Muscle layer of duodenum (tissue), 2 donors: ENCODE results near the gene NMRK1.

Source experiments
- H3K27ac ChIP-seq: one replicate; pipeline ENCODE4 v1.7.0; 2013; ENCODE audit warnings: mild to moderate bottlenecking, low read length
- H3K27me3 ChIP-seq: one replicate; pipeline ENCODE4 v1.7.0; 2013; ENCODE audit warnings: low read depth, mild to moderate bottlenecking, control low read depth, low read length
- H3K36me3 ChIP-seq, 2 donors: one replicate each; pipeline ENCODE4 v1.7.0; 2013; ENCODE audit warnings: low read length in 2 of 2, control low read depth in 1 of 2, mild to moderate bottlenecking in 1 of 2; ENCODE audit not compliant: insufficient read depth in 2 of 2, control insufficient read depth in 1 of 2
- H3K4me1 ChIP-seq, 2 donors: one replicate each; pipeline ENCODE4 v1.7.0; 2013; ENCODE audit warnings: low read length in 2 of 2, mild to moderate bottlenecking in 2 of 2, control low read depth in 1 of 2, moderate library complexity in 1 of 2; ENCODE audit not compliant: insufficient read depth in 2 of 2, control insufficient read depth in 1 of 2
- H3K4me3 ChIP-seq, 2 donors: one replicate each; pipeline ENCODE4 v1.7.0; 2013; ENCODE audit warnings: low read length in 2 of 2, low read depth in 1 of 2, mild to moderate bottlenecking in 1 of 2
- H3K9me3 ChIP-seq, 2 donors: one replicate each; pipeline ENCODE4 v1.7.0; 2013; ENCODE audit warnings: low read length in 2 of 2, control low read depth in 1 of 2, mild to moderate bottlenecking in 1 of 2; ENCODE audit not compliant: control insufficient read depth in 1 of 2
- donor health status: healthy.

The NMRK1 gene

GRCh38 chr9:75087824-75088645, at the start of gene NMRK1, which contains the start of gene OSTF1:
TSS of gene NMRK1 (minus strand) at chr9:75088155. CDS start at chr9:75083115, 5,040 bp downstream.
TSS of gene OSTF1 (plus strand) at chr9:75088514. CDS start at chr9:75088693, 179 bp downstream.
- peak within 1 kb of the TSS; percentile 86 to 88 for H3K4me3 ChIP-seq
- H3K4me1 ChIP-seq = peaks cover 13 to 30% of the 10 kb centered on the region in 2 donors
- H3K27ac ChIP-seq = peak within 1 kb of the TSS; percentile 88
- no peaks in the 10 kb centered on the region for H3K9me3 ChIP-seq
- no peaks in the 10 kb centered on the region for H3K27me3 ChIP-seq
- H3K36me3 ChIP-seq = no peaks in the 10 kb centered on the region

GRCh38 chr9:75134495-75134894, 46.5 kb upstream of the NMRK1 start:
- Histone ChIP-seq H3K36me3 (peaks cover 42 to 46% of the 10 kb centered on the region in 2 donors), H3K27me3 (no peaks in the 10 kb centered on the region), H3K27ac (no peak overlapping the region), H3K9me3 (no peaks in the 10 kb centered on the region), H3K4me1 (no peaks in the 10 kb centered on the region), H3K4me3 (no peak overlapping the region)

GRCh38 chr9:75133396-75133795, 45.4 kb upstream of the NMRK1 start:
- no peaks in the 10 kb centered on the region for H3K27me3 ChIP-seq
- no peaks in the 10 kb centered on the region for H3K4me1 ChIP-seq
- no peak overlapping the region for H3K4me3 ChIP-seq
- H3K36me3 ChIP-seq = peaks cover 39 to 42% of the 10 kb centered on the region in 2 donors
- no peak overlapping the region for H3K27ac ChIP-seq
- H3K9me3 ChIP-seq = no peaks in the 10 kb centered on the region

GRCh38 chr9:75132244-75132643, 44.3 kb upstream of the NMRK1 start:
- H3K4me3 ChIP-seq = no peak overlapping the region
- H3K36me3 ChIP-seq = peaks cover 31 to 34% of the 10 kb centered on the region in 2 donors
- H3K27me3 ChIP-seq = no peaks in the 10 kb centered on the region
- no peaks in the 10 kb centered on the region for H3K9me3 ChIP-seq
- H3K27ac ChIP-seq = no peak overlapping the region
- no peaks in the 10 kb centered on the region for H3K4me1 ChIP-seq

GRCh38 chr9:75131700-75132099, 43.7 kb upstream of the NMRK1 start:
- H3K27me3 ChIP-seq = no peaks in the 10 kb centered on the region
- H3K9me3 ChIP-seq = no peaks in the 10 kb centered on the region
- no peaks in the 10 kb centered on the region for H3K4me1 ChIP-seq
- H3K27ac ChIP-seq = no peak overlapping the region
- H3K4me3 ChIP-seq = no peak overlapping the region
- peaks cover 25 to 29% of the 10 kb centered on the region in 2 donors for H3K36me3 ChIP-seq

- no peak overlapping the region for H3K27ac ChIP-seq
These were observed 42.8 kb upstream of the NMRK1 start for GRCh38 chr9:75130621-75131230.

GRCh38 chr9:75130172-75130571, 42.2 kb upstream of the NMRK1 start:
- Histone ChIP-seq H3K4me3 (no peak overlapping the region), H3K36me3 (peaks cover 16 to 24% of the 10 kb centered on the region in 2 donors), H3K27me3 (no peaks in the 10 kb centered on the region), H3K9me3 (no peaks in the 10 kb centered on the region), H3K27ac (no peak overlapping the region), H3K4me1 (no peaks in the 10 kb centered on the region)

More at GRCh38 chr9:75130621-75131230, 42.8 kb upstream of the NMRK1 start:
- Histone ChIP-seq H3K36me3 (peaks cover 22 to 24% of the 10 kb centered on the region in 2 donors), H3K27me3 (no peaks in the 10 kb centered on the region), H3K4me3 (no peak overlapping the region), H3K4me1 (no peaks in the 10 kb centered on the region), H3K9me3 (no peaks in the 10 kb centered on the region)

GRCh38 chr9:75128535-75128934, 40.6 kb upstream of the NMRK1 start:
- no peak overlapping the region for H3K4me3 ChIP-seq
- H3K27me3 ChIP-seq = no peaks in the 10 kb centered on the region
- H3K9me3 ChIP-seq = no peaks in the 10 kb centered on the region
- peaks cover 12 to 18% of the 10 kb centered on the region in 2 donors for H3K36me3 ChIP-seq
- H3K4me1 ChIP-seq = no peaks in the 10 kb centered on the region
- H3K27ac ChIP-seq = no peak overlapping the region

GRCh38 chr9:75123696-75124095, 35.7 kb upstream of the NMRK1 start:
- no peaks in the 10 kb centered on the region for H3K4me1 ChIP-seq
- no peak overlapping the region for H3K4me3 ChIP-seq
- H3K36me3 ChIP-seq = peaks cover 11 to 15% of the 10 kb centered on the region in 2 donors
- H3K9me3 ChIP-seq = no peaks in the 10 kb centered on the region
- no peaks in the 10 kb centered on the region for H3K27me3 ChIP-seq
- H3K27ac ChIP-seq = no peak overlapping the region

GRCh38 chr9:75121914-75122558, 34.1 kb upstream of the NMRK1 start:
- H3K27me3 ChIP-seq = no peaks in the 10 kb centered on the region

GRCh38 chr9:75120686-75121085, 32.7 kb upstream of the NMRK1 start:
- Histone ChIP-seq H3K27ac (no peak overlapping the region), H3K27me3 (no peaks in the 10 kb centered on the region), H3K36me3 (peaks cover 13 to 22% of the 10 kb centered on the region in 2 donors), H3K9me3 (no peaks in the 10 kb centered on the region), H3K4me3 (no peak overlapping the region), H3K4me1 (no peaks in the 10 kb centered on the region)

More at GRCh38 chr9:75121914-75122558, 34.1 kb upstream of the NMRK1 start:
- no peaks in the 10 kb centered on the region for H3K9me3 ChIP-seq
- H3K36me3 ChIP-seq = peaks cover 13 to 22% of the 10 kb centered on the region in 2 donors
- H3K27ac ChIP-seq = no peak overlapping the region
- H3K4me1 ChIP-seq = no peaks in the 10 kb centered on the region
- no peak overlapping the region for H3K4me3 ChIP-seq
